Nephron (organoid): ENCODE data around the gene MMP25.

ENCODE experiments used
- H3K27ac Mint-ChIP-seq, 3 experiments: 2 replicates each; pipeline ENCODE4 v1.8.0; 2020; ENCODE audit warnings: mixed read lengths in 3 of 3, mild to moderate bottlenecking in 2 of 3, moderate library complexity in 1 of 3
- H3K27me3 Mint-ChIP-seq: 2 replicates; pipeline ENCODE4 v1.8.0; 2021; ENCODE audit warnings: low read depth, mild to moderate bottlenecking, moderate library complexity, mixed read lengths
- H3K36me3 Mint-ChIP-seq: 2 replicates; pipeline ENCODE4 v1.8.0; 2020; ENCODE audit warnings: low read depth, mixed read lengths
- H3K4me1 Mint-ChIP-seq: 2 replicates; pipeline ENCODE4 v1.8.0; 2020; ENCODE audit warnings: mixed read lengths
- H3K4me3 Mint-ChIP-seq, 3 experiments: 2 replicates each; pipeline ENCODE4 v1.8.0; 2020; ENCODE audit warnings: mild to moderate bottlenecking in 3 of 3, mixed read lengths in 3 of 3, moderate library complexity in 2 of 3
- H3K9me3 Mint-ChIP-seq: 2 replicates; pipeline ENCODE4 v1.8.0; 2020; ENCODE audit warnings: mixed read lengths
- TF ChIP-seq, protein P1 (sequence below), 3 experiments: fragments of 200-600 bp; sonication (generic); IDR thresholded peaks; one replicate each; pipeline ENCODE4 v1.5.0; 2021; ENCODE audit warnings: antibody characterized with exemption in 3 of 3; ENCODE audit not compliant: unreplicated experiment in 3 of 3

MMP25 gene

GRCh38 chr16:3026609-3027488 is 19.5 kb upstream of the MMP25 start:
- TF ChIP-seq, protein P1, sequence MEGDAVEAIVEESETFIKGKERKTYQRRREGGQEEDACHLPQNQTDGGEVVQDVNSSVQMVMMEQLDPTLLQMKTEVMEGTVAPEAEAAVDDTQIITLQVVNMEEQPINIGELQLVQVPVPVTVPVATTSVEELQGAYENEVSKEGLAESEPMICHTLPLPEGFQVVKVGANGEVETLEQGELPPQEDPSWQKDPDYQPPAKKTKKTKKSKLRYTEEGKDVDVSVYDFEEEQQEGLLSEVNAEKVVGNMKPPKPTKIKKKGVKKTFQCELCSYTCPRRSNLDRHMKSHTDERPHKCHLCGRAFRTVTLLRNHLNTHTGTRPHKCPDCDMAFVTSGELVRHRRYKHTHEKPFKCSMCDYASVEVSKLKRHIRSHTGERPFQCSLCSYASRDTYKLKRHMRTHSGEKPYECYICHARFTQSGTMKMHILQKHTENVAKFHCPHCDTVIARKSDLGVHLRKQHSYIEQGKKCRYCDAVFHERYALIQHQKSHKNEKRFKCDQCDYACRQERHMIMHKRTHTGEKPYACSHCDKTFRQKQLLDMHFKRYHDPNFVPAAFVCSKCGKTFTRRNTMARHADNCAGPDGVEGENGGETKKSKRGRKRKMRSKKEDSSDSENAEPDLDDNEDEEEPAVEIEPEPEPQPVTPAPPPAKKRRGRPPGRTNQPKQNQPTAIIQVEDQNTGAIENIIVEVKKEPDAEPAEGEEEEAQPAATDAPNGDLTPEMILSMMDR (IDR thresholded peaks at IDR 0.05; ENCODE audit: unreplicated experiment in 3 of 3), result no peak
- H3K4me1 Mint-ChIP-seq, result peaks cover 26% of the 10 kb centered on the region
- no peak overlapping the region for H3K27ac Mint-ChIP-seq
- H3K9me3 Mint-ChIP-seq, result no peaks in the 10 kb centered on the region
- peaks cover 19% of the 10 kb centered on the region for H3K27me3 Mint-ChIP-seq
- peak overlapping the region in 2 of 3 experiments; percentile 71 to 73 for H3K4me3 Mint-ChIP-seq
- peaks cover 12% of the 10 kb centered on the region for H3K36me3 Mint-ChIP-seq

- peak overlapping the region in 1 of 3 experiments; percentile 23 for H3K4me3 Mint-ChIP-seq
- H3K27me3 Mint-ChIP-seq, result peaks cover 25% of the 10 kb centered on the region
- peaks cover 20% of the 10 kb centered on the region for H3K4me1 Mint-ChIP-seq
- TF ChIP-seq, protein P1 (IDR thresholded peaks at IDR 0.05; ENCODE audit: unreplicated experiment in 3 of 3), result no peak
- no peaks in the 10 kb centered on the region for H3K9me3 Mint-ChIP-seq
- no peak overlapping the region for H3K27ac Mint-ChIP-seq
- H3K36me3 Mint-ChIP-seq, result peaks cover 12% of the 10 kb centered on the region
Measured at GRCh38 chr16:3027489-3027795, 18.9 kb upstream of the MMP25 start.

GRCh38 chr16:3027983-3028715 is 18.2 kb upstream of the MMP25 start:
- TF ChIP-seq, protein P1 (IDR thresholded peaks at IDR 0.05; ENCODE audit: unreplicated experiment in 3 of 3), result peak; percentile 78 to 91 (median 80)
- peaks cover 32% of the 10 kb centered on the region for H3K27me3 Mint-ChIP-seq
- H3K4me1 Mint-ChIP-seq, result peaks cover 13% of the 10 kb centered on the region
- H3K36me3 Mint-ChIP-seq, result peaks cover 12% of the 10 kb centered on the region
- H3K4me3 Mint-ChIP-seq, result no peak overlapping the region
- no peak overlapping the region for H3K27ac Mint-ChIP-seq
- H3K9me3 Mint-ChIP-seq, result no peaks in the 10 kb centered on the region

DNA sequence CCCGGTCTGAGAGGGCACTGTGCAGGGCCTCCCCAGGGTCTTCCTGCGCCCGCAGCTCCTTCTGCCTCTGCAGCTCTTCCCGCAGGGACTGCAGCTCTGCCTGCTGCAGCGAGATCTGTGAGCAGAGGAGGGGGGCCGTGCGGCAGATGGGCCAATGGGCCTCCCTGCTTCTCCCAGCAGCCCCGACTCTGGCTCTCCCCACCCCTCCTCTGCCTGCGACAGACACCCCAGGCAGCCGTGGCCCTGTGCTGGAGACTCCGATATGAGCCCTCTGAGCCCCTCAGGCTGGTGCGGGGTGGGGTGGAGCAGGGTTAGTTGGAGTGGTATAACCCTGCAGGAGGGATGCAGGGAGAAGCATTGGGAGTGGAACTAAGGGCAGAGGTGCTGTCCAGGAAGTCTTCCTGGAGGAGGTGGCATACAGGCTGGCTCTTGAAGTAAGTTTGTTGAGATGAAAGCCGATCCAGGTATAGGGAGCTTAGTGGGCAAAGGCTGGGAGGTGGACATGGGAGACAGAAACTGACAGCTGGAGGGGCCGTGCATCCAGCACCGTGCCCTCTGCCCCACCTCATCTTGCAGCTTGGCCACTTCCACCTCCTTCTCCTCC is 17.5 kb upstream of the MMP25 start:
- TF ChIP-seq, protein P1 (IDR thresholded peaks at IDR 0.05; ENCODE audit: unreplicated experiment in 3 of 3), result no peak
- Mint-ChIP-seq H3K27ac (no peak overlapping the region), H3K9me3 (no peaks in the 10 kb centered on the region), H3K36me3 (peaks cover 12% of the 10 kb centered on the region), H3K4me3 (no peak overlapping the region), H3K4me1 (peaks cover 11% of the 10 kb centered on the region), H3K27me3 (peaks cover 39% of the 10 kb centered on the region)

- Mint-ChIP-seq H3K9me3 (no peaks in the 10 kb centered on the region), H3K36me3 (peaks cover 9% of the 10 kb centered on the region), H3K4me3 (no peak overlapping the region), H3K27ac (no peak overlapping the region), H3K27me3 (peaks cover 47% of the 10 kb centered on the region), H3K4me1 (peaks cover 4% of the 10 kb centered on the region)
- TF ChIP-seq, protein P1 (IDR thresholded peaks at IDR 0.05; ENCODE audit: unreplicated experiment in 3 of 3), result no peak
Measured at GRCh38 chr16:3029491-3030221, 16.7 kb upstream of the MMP25 start.
